Natural killer cell treated with Interleukin-12 subunit alpha and Interleukin-12 subunit beta and Interleukin-15 and Interleukin-18, amount 100 ng/mL, for 72 hours (primary cell): ENCODE data around the gene MPDU1. TPM values are rescaled to one million over a fixed set of nuclear protein-coding genes. Genes with fewer than 3 reads are reported as not detected.

Source experiments
- ATAC-seq, 2 donors: fragments of 150-1000 bp; cut with Tn5 transposase in 1 of 2; sonication (Bioruptor Pico), chemical (Tn5 transposase) in 1 of 2; 2 replicates each; pipeline ENCODE4 v1.10.0; 2021
- DNase-seq: peaks from one replicate; pipeline ENCODE4 v3.0.0; 2022; ENCODE audit warnings: low spot score
- H3K27ac Mint-ChIP-seq, 2 donors: 1 replicate in 1 of 2; 2 replicates in 1 of 2; pipeline ENCODE4 v1.8.0; 2022; ENCODE audit warnings: mixed read lengths in 2 of 2, mild to moderate bottlenecking in 1 of 2, moderate library complexity in 1 of 2
- H3K27me3 Mint-ChIP-seq, 2 donors: 1 replicate in 1 of 2; 2 replicates in 1 of 2; pipeline ENCODE4 v1.8.0; 2022; ENCODE audit warnings: mixed read lengths in 2 of 2
- H3K36me3 Mint-ChIP-seq: one replicate; pipeline ENCODE4 v1.8.0; 2022; ENCODE audit warnings: mixed read lengths
- H3K4me1 Mint-ChIP-seq, 2 donors: 1 replicate in 1 of 2; 2 replicates in 1 of 2; pipeline ENCODE4 v1.8.0; 2022; ENCODE audit warnings: low read depth in 2 of 2, mixed read lengths in 2 of 2, mild to moderate bottlenecking in 1 of 2
- H3K4me3 Mint-ChIP-seq: one replicate; pipeline ENCODE4 v1.8.0; 2022; ENCODE audit warnings: mixed read lengths
- H3K9me3 Mint-ChIP-seq: 2 replicates; pipeline ENCODE4 v1.8.0; 2022; ENCODE audit warnings: mixed read lengths
- total RNA-seq, 2 donors: library from RNA; stranded (reverse); gene quantifications; one replicate each; pipeline ENCODE4 v1.2.3, GENCODE V29; 2022

Gene MPDU1
- 10 to 100 TPM; 82.7 to 95.5 TPM for total RNA-seq

- peak; percentile 83 to 86 for ATAC-seq
- Mint-ChIP-seq H3K4me1 (peaks cover 45 to 61% of the 10 kb centered on the region in 2 donors), H3K4me3 (peak within 1 kb of the TSS; percentile 97), H3K36me3 (peaks cover 12% of the 10 kb centered on the region), H3K27ac (peak within 1 kb of the TSS; percentile 96 to 99), H3K27me3 (no peaks in the 10 kb centered on the region), H3K9me3 (no peaks in the 10 kb centered on the region)
- peak; percentile 95 for DNase-seq
Observed at GRCh38 chr17:7583253-7584109, at the start of gene MPDU1. MPDU1 (plus strand) TSS chr17:7583852; CDS start chr17:7583863, 11 bp downstream.

- H3K4me3 Mint-ChIP-seq, result no peak overlapping the region
- no peak overlapping the region for H3K27ac Mint-ChIP-seq
- peaks cover 0 to 2% of the 10 kb centered on the region in 2 donors for H3K27me3 Mint-ChIP-seq
- ATAC-seq (no peak), DNase-seq (no peak)
- no peaks in the 10 kb centered on the region for H3K4me1 Mint-ChIP-seq
- H3K9me3 Mint-ChIP-seq, result no peaks in the 10 kb centered on the region
- no peaks in the 10 kb centered on the region for H3K36me3 Mint-ChIP-seq
Observed at GRCh38 chr17:7538050-7538449, 45.6 kb upstream of the MPDU1 start.

GRCh38 chr17:7538891-7539545, 44.6 kb upstream of the MPDU1 start:
- Mint-ChIP-seq H3K27ac (no peak overlapping the region), H3K4me1 (no peaks in the 10 kb centered on the region), H3K27me3 (peaks cover 0 to 2% of the 10 kb centered on the region in 2 donors), H3K4me3 (no peak overlapping the region), H3K36me3 (no peaks in the 10 kb centered on the region), H3K9me3 (no peaks in the 10 kb centered on the region)
- ATAC-seq, result no peak
- DNase-seq, result no peak

- H3K27ac Mint-ChIP-seq, result no peak overlapping the region
- ATAC-seq, result no peak
- no peak for DNase-seq
- H3K27me3 Mint-ChIP-seq, result peaks cover 0 to 2% of the 10 kb centered on the region in 2 donors
- no peaks in the 10 kb centered on the region for H3K4me1 Mint-ChIP-seq
- H3K36me3 Mint-ChIP-seq, result no peaks in the 10 kb centered on the region
- no peak overlapping the region for H3K4me3 Mint-ChIP-seq
- H3K9me3 Mint-ChIP-seq, result no peaks in the 10 kb centered on the region
Observed at GRCh38 chr17:7541074-7541621, 42.5 kb upstream of the MPDU1 start.

GRCh38 chr17:7544911-7545310, 38.7 kb upstream of the MPDU1 start:
- H3K36me3 Mint-ChIP-seq, result no peaks in the 10 kb centered on the region
- no peak overlapping the region for H3K4me3 Mint-ChIP-seq
- no peaks in the 10 kb centered on the region for H3K9me3 Mint-ChIP-seq
- ATAC-seq (no peak), DNase-seq (no peak)
- no peaks in the 10 kb centered on the region for H3K27me3 Mint-ChIP-seq
- H3K4me1 Mint-ChIP-seq, result peaks cover 19% of the 10 kb centered on the region in 2 donors
- no peak overlapping the region for H3K27ac Mint-ChIP-seq

GRCh38 chr17:7548585-7549400, 34.9 kb upstream of the MPDU1 start, which contains the start of gene TNFSF12:
TNFSF12 (plus strand) TSS chr17:7549058; CDS start chr17:7549154, 96 bp downstream.
- Mint-ChIP-seq H3K36me3 (peaks cover 6% of the 10 kb centered on the region), H3K27ac (peak within 1 kb of the TSS; percentile 90 to 91), H3K9me3 (no peaks in the 10 kb centered on the region), H3K27me3 (no peaks in the 10 kb centered on the region), H3K4me3 (peak within 1 kb of the TSS; percentile 91), H3K4me1 (peaks cover 50 to 52% of the 10 kb centered on the region in 2 donors)
- DNase-seq (peak; percentile 74), ATAC-seq (peak; percentile 85 to 87)

- peak; percentile 58 for ATAC-seq
- DNase-seq, result no peak
- Mint-ChIP-seq H3K27me3 (no peaks in the 10 kb centered on the region), H3K9me3 (no peaks in the 10 kb centered on the region), H3K36me3 (peaks cover 6% of the 10 kb centered on the region), H3K27ac (peak overlapping the region; percentile 90 to 91), H3K4me1 (peaks cover 54 to 57% of the 10 kb centered on the region in 2 donors), H3K4me3 (peak overlapping the region; percentile 91)
Observed at GRCh38 chr17:7549401-7550055, 34.1 kb upstream of the MPDU1 start.

GRCh38 chr17:7550344-7550743, 33.3 kb upstream of the MPDU1 start:
- no peak for DNase-seq
- H3K4me3 Mint-ChIP-seq, result peak overlapping the region; percentile 91
- peaks cover 6% of the 10 kb centered on the region for H3K36me3 Mint-ChIP-seq

GRCh38 chr17:7551396-7551795, 32.3 kb upstream of the MPDU1 start:
- peak overlapping the region; percentile 83 for H3K4me3 Mint-ChIP-seq
- H3K27ac Mint-ChIP-seq, result peak overlapping the region; percentile 90 to 91
- H3K9me3 Mint-ChIP-seq, result no peaks in the 10 kb centered on the region
- peaks cover 6% of the 10 kb centered on the region for H3K36me3 Mint-ChIP-seq
- no peak for DNase-seq
- H3K27me3 Mint-ChIP-seq, result no peaks in the 10 kb centered on the region
- peaks cover 62 to 67% of the 10 kb centered on the region in 2 donors for H3K4me1 Mint-ChIP-seq
- no peak for ATAC-seq

More at GRCh38 chr17:7550344-7550743, 33.3 kb upstream of the MPDU1 start:
- H3K27ac Mint-ChIP-seq, result peak overlapping the region; percentile 90 to 91
- H3K9me3 Mint-ChIP-seq, result no peaks in the 10 kb centered on the region
- H3K27me3 Mint-ChIP-seq, result no peaks in the 10 kb centered on the region
- peaks cover 58 to 62% of the 10 kb centered on the region in 2 donors for H3K4me1 Mint-ChIP-seq
- no peak for ATAC-seq

GRCh38 chr17:7552621-7553051, 31.0 kb upstream of the MPDU1 start:
- Mint-ChIP-seq H3K4me1 (peaks cover 59 to 64% of the 10 kb centered on the region in 2 donors), H3K36me3 (peaks cover 6% of the 10 kb centered on the region), H3K27me3 (no peaks in the 10 kb centered on the region), H3K4me3 (peak overlapping the region; percentile 83), H3K27ac (peak overlapping the region; percentile 90 to 91), H3K9me3 (no peaks in the 10 kb centered on the region)
- ATAC-seq, result peak; percentile 81
- DNase-seq, result peak; percentile 67

- Mint-ChIP-seq H3K9me3 (no peaks in the 10 kb centered on the region), H3K4me3 (peak overlapping the region; percentile 83), H3K36me3 (peaks cover 6% of the 10 kb centered on the region), H3K4me1 (peaks cover 57 to 58% of the 10 kb centered on the region in 2 donors), H3K27me3 (no peaks in the 10 kb centered on the region), H3K27ac (peak overlapping the region; percentile 90 to 91)
- DNase-seq (no peak), ATAC-seq (no peak)
Observed at GRCh38 chr17:7553356-7553755, 30.3 kb upstream of the MPDU1 start.

GRCh38 chr17:7555320-7555948, 28.2 kb upstream of the MPDU1 start:
- no peak for DNase-seq

More at GRCh38 chr17:7555320-7555948, 28.2 kb upstream of the MPDU1 start:
- peak overlapping the region; percentile 90 to 91 for H3K27ac Mint-ChIP-seq
- peaks cover 55 to 56% of the 10 kb centered on the region in 2 donors for H3K4me1 Mint-ChIP-seq
- no peaks in the 10 kb centered on the region for H3K9me3 Mint-ChIP-seq
- no peak for ATAC-seq
- H3K4me3 Mint-ChIP-seq, result no peak overlapping the region
- H3K27me3 Mint-ChIP-seq, result no peaks in the 10 kb centered on the region
- H3K36me3 Mint-ChIP-seq, result peaks cover 6% of the 10 kb centered on the region
